ENCODE results near the gene TSSK2. TPM values are rescaled to one million over a fixed set of nuclear protein-coding genes. Genes with fewer than 3 reads are reported as not detected.

TSSK2 gene
- polyA plus RNA-seq, 1 donor (not counting 4 experiments of a cell fraction or from before 2014, with no cell fraction given), result not detected

DNA sequence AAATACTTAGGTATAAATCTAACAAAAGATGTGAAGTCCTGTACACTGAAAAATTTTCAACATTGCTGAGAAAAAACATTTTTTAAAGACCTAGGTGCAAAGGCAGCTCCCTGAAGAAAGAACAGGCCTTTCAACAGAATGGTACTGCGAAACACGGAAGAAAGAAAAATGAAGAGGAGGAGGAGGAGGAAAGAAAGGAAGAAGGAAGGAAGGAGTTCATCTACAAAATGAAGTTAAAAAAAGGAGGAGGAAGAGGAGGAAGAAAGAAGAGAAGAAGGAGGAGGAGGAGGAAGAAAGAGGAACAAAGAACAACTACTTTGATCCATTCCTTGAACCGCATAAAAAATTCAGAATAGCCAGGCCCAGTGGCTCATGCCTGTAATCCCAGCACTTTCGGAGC lies 38.4 kb upstream of the TSSK2 start:
- H3K27me3 ChIP-seq (ENCODE audit: control insufficient read depth, extremely low read depth, insufficient read depth, low read length), result no peaks in the 10 kb centered on the region
- peaks cover 10% of the 10 kb centered on the region in 2 experiments for H3K36me3 ChIP-seq (ENCODE audit: control insufficient read depth in 2 of 2, extremely low read depth in 1 of 2, insufficient read depth in 2 of 2, low read length in 2 of 2)
- no peak overlapping the region for H3K27ac ChIP-seq (ENCODE audit: control insufficient read depth, insufficient read depth, low read length)
- no peak for TF ChIP-seq EZH2 (IDR thresholded peaks at IDR 0.05; ENCODE audit: low read length)
- TF ChIP-seq, protein P1, sequence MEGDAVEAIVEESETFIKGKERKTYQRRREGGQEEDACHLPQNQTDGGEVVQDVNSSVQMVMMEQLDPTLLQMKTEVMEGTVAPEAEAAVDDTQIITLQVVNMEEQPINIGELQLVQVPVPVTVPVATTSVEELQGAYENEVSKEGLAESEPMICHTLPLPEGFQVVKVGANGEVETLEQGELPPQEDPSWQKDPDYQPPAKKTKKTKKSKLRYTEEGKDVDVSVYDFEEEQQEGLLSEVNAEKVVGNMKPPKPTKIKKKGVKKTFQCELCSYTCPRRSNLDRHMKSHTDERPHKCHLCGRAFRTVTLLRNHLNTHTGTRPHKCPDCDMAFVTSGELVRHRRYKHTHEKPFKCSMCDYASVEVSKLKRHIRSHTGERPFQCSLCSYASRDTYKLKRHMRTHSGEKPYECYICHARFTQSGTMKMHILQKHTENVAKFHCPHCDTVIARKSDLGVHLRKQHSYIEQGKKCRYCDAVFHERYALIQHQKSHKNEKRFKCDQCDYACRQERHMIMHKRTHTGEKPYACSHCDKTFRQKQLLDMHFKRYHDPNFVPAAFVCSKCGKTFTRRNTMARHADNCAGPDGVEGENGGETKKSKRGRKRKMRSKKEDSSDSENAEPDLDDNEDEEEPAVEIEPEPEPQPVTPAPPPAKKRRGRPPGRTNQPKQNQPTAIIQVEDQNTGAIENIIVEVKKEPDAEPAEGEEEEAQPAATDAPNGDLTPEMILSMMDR (optimal IDR thresholded peaks at IDR 0.05 in 1 of 3, IDR thresholded peaks at IDR 0.05 in 1 of 3, conservative IDR thresholded peaks at IDR 0.05 in 1 of 3; ENCODE audit: extremely low read depth in 1 of 3, insufficient read depth in 2 of 3, low read length in 3 of 3), result no peak
- no peaks in the 10 kb centered on the region for H3K9me3 ChIP-seq (ENCODE audit: control insufficient read depth, low read depth, low read length)
- no peak overlapping the region for H3K4me3 ChIP-seq (ENCODE audit: control insufficient read depth in 2 of 3, extremely low read depth in 1 of 3, insufficient read depth in 2 of 3, low read depth in 1 of 3, low read length in 3 of 3)
- FAIRE-seq (no peak), DNase-seq (ENCODE audit: low read depth, low spot score) (no peak)
- dilution Hi-C loops (cut with MboI; ENCODE audit: extremely low pct_ligation_motif_present, low sequenced_read_pairs), result no loop called here
- peaks cover 18% of the 10 kb centered on the region for H3K79me2 ChIP-seq (ENCODE audit: control insufficient read depth, insufficient read depth, low read length)
- no peak overlapping the region for H3K9ac ChIP-seq (ENCODE audit: control insufficient read depth, extremely low read depth, insufficient read depth, low read length)
- no peak overlapping the region for H2AFZ ChIP-seq (ENCODE audit: control insufficient read depth, low read length)
- peaks cover 2% of the 10 kb centered on the region for H4K20me1 ChIP-seq (ENCODE audit: control insufficient read depth, extremely low read depth, insufficient read depth, low read length)
- peaks cover 2% of the 10 kb centered on the region for H3K9me1 ChIP-seq (ENCODE audit: control insufficient read depth, extremely low read depth, insufficient read depth, low read length)
- no peak overlapping the region for H3K4me2 ChIP-seq (ENCODE audit: control insufficient read depth, extremely low read depth, insufficient read depth, low read depth, low read length)
- no peaks in the 10 kb centered on the region for H3K4me1 ChIP-seq (ENCODE audit: control insufficient read depth, extremely low read depth, insufficient read depth, low read length)

DNA sequence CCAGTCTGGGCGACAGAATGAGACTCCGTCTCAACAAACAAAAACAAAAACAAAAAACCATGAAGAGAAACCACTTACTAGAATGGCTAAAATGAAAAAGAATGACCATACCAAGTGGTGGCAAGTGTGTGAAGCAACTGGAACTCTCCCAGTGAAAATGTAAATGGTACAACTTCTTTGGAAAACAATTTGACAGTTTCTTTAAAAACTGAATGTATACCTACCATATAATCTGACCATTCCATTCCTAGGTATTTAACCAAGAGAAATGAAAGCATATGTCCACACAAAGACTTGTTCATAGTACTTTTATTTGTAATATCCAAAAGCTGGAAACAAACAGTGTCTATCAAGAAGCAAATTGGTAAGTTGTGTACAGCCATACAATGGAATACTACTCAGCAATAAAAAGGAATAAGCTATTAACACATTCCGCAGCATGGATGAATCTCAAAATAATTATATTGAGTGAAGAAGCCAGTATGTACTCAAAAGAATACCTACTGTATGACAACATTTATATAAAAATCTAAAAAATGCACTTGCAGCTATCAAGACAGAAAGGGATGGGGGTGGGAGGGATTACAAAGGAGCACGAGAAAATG lies 36.6 kb upstream of the TSSK2 start:
- Histone ChIP-seq H3K79me2 (ENCODE audit: control insufficient read depth, insufficient read depth, low read length) (peaks cover 26% of the 10 kb centered on the region), H3K36me3 (ENCODE audit: control insufficient read depth in 2 of 2, extremely low read depth in 1 of 2, insufficient read depth in 2 of 2, low read length in 2 of 2) (no peaks in the 10 kb centered on the region), H3K4me3 (ENCODE audit: control insufficient read depth in 2 of 3, extremely low read depth in 1 of 3, insufficient read depth in 2 of 3, low read depth in 1 of 3, low read length in 3 of 3) (no peak overlapping the region), H3K27me3 (ENCODE audit: control insufficient read depth, extremely low read depth, insufficient read depth, low read length) (no peaks in the 10 kb centered on the region), H3K9me3 (ENCODE audit: control insufficient read depth, low read depth, low read length) (no peaks in the 10 kb centered on the region), H3K4me2 (ENCODE audit: control insufficient read depth, extremely low read depth, insufficient read depth, low read depth, low read length) (no peak overlapping the region), H3K9me1 (ENCODE audit: control insufficient read depth, extremely low read depth, insufficient read depth, low read length) (peaks cover 3% of the 10 kb centered on the region), H2AFZ (ENCODE audit: control insufficient read depth, low read length) (no peak overlapping the region), H3K27ac (ENCODE audit: control insufficient read depth, insufficient read depth, low read length) (no peak overlapping the region), H3K9ac (ENCODE audit: control insufficient read depth, extremely low read depth, insufficient read depth, low read length) (no peak overlapping the region), H4K20me1 (ENCODE audit: control insufficient read depth, extremely low read depth, insufficient read depth, low read length) (peaks cover 15% of the 10 kb centered on the region), H3K4me1 (ENCODE audit: control insufficient read depth, extremely low read depth, insufficient read depth, low read length) (peaks cover 7% of the 10 kb centered on the region)
- no peak for FAIRE-seq
- dilution Hi-C loops (cut with MboI; ENCODE audit: extremely low pct_ligation_motif_present, low sequenced_read_pairs), result no loop called here
- no peak for DNase-seq (ENCODE audit: low read depth, low spot score)
- TF ChIP-seq, protein P1 (optimal IDR thresholded peaks at IDR 0.05 in 1 of 3, IDR thresholded peaks at IDR 0.05 in 1 of 3, conservative IDR thresholded peaks at IDR 0.05 in 1 of 3; ENCODE audit: extremely low read depth in 1 of 3, insufficient read depth in 2 of 3, low read length in 3 of 3), result no peak
- TF ChIP-seq EZH2 (IDR thresholded peaks at IDR 0.05; ENCODE audit: low read length), result no peak

Data from keratinocyte (primary cell).